ENCODE data around the gene WRAP53.

DNA sequence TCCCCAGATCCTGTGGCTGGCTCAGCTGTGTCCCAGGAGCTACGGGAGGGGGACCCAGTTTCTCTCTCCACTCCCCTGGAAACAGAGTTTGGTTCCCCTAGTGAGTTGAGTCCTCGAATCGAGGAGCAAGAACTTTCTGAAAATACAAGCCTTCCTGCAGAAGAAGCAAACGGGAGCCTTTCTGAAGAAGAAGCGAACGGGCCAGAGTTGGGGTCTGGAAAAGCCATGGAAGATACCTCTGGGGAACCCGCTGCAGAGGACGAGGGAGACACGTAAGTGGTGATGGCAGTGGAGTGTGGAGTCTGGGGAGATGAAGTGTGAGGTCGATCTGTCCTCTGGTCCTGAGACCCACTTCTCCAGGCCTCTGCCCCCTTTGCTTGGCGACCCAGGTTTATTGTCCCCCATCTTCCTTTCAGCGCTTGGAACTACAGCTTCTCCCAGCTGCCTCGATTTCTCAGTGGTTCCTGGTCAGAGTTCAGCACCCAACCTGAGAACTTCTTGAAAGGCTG is 585 bp downstream of the WRAP53 start:
- TF ChIP-seq, protein P1, sequence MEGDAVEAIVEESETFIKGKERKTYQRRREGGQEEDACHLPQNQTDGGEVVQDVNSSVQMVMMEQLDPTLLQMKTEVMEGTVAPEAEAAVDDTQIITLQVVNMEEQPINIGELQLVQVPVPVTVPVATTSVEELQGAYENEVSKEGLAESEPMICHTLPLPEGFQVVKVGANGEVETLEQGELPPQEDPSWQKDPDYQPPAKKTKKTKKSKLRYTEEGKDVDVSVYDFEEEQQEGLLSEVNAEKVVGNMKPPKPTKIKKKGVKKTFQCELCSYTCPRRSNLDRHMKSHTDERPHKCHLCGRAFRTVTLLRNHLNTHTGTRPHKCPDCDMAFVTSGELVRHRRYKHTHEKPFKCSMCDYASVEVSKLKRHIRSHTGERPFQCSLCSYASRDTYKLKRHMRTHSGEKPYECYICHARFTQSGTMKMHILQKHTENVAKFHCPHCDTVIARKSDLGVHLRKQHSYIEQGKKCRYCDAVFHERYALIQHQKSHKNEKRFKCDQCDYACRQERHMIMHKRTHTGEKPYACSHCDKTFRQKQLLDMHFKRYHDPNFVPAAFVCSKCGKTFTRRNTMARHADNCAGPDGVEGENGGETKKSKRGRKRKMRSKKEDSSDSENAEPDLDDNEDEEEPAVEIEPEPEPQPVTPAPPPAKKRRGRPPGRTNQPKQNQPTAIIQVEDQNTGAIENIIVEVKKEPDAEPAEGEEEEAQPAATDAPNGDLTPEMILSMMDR (conservative IDR thresholded peaks at IDR 0.05; ENCODE audit: low read depth, low read length) = no peak
- no peak for TF ChIP-seq EZH2phosphoT487 (IDR thresholded peaks at IDR 0.05; ENCODE audit: borderline replicate concordance, low read length)

Measured in PC-3 (cell line).